SK-N-DZ (cell line): ENCODE data around the gene NRF1.
A peak's percentile ranks its signal among the peaks of the same experiment; 100 is the strongest.

Source experiments
- DNase-seq: peaks from one replicate; pipeline ENCODE4 v3.0.0-alpha.2; 2015; ENCODE audit warnings: low spot score
- small RNA-seq, 2 experiments: library from RNA; depleted of rRNA; stranded (forward); fragments of <200 nt; gene quantifications; one replicate each; pipeline ENCODE3, GENCODE V24; 2014

Gene NRF1

GRCh38 chr7:129801882-129802281, 190.4 kb downstream of the NRF1 start:
- no peak for DNase-seq

DNA sequence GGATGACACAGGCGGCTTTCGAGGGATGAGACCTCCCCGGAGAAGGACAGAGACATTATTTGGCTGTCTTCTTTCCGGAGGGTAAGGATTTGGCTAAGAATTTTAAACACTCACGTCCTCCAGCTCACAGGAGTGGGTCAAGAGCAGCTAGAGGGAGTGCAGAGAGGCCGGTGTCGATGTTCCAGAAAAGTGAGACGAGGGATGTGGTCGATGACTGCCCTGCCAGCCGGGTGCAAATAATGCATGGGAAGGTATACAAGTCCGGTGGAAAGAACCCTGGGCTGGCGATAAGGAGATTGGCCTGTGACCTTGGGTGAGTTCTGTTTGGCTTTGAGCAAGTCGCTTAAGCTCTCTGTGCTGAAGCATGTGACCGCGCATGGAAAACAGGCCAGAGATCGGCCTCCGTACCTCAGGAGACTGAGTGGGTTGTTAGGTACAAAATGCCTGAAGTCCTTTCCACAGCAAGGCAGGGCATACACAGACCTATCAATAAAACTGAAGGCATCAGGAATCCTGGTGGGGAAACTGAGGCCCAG, 192.1 kb downstream of the NRF1 start:
- no peak for DNase-seq

GRCh38 chr7:129804111-129804889, 192.8 kb downstream of the NRF1 start:
- no peak for DNase-seq

DNA sequence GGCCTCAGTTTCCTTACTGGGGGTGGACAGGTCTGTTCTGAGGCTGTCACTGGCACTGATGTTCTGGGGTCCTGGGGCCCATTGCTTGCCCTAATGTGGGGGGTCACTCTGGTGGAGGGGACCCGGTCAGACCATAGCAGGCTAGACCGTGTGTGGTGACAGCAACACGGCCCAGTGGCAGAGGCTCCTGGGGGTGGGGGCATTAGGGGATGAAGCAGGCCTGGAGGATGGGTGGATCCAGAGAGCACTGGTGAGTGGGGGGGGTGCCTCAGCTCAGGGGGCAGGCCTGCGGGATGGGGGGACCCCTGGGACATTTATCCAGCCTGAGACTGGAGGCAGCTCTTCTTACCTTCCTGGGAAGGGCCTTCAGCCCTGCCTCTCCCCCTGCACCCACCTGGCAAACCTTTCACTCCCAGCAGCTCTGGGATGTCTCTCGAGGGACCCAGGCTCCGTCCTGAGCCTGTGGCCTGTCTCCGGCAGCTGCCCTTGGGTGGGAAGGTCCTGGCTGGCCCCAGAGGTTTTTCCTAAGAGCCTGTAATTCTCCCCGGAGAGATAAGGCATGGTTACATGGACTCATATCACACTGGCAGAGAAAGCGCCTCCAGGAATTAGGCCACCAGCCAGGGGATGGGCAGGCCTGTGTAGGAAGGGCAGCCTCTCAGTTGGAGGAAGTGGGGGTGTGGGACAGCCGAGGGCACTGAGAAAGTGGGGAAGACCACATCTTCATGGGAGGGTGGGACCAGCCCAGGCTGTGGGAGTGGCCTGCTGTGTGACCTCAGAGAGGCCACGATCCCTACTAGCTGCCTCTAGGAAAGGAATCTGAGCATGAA, 193.6 kb downstream of the NRF1 start:
- peak; percentile 25 for DNase-seq

Small RNA genes lying within 50 kb of the gene (small RNA-seq; reads per million reads assigned to genes)
- gene MIR182 (228 to 3,190 reads per million in 2 experiments), gene MIR183 (19.1 to 279 reads per million in 2 experiments), gene MIR96 (0.10 to 2.8 reads per million in 2 experiments)
